Activated T-helper 1 cell treated with anti-CD3 and anti-CD28 coated beads, Interleukin-12 subunit alpha, Interleukin-12 subunit beta, Interleukin-2, Interleukin-4 antibody, amounts not matched to agents 30 ng/mL and 10 ng/mL and 1 ng/mL, durations not matched to agents 14 hours and 24 hours and 36 hours (primary cell): ENCODE data around the gene CSNK2A3. TPM values are rescaled to one million over a fixed set of nuclear protein-coding genes. Genes with fewer than 3 reads are reported as not detected.

Experiments
- DNase-seq: peaks from one replicate; pipeline ENCODE4 v3.0.0; 2021; ENCODE audit warnings: low spot score
- H3K27ac Mint-ChIP-seq: one replicate; pipeline ENCODE4 v1.8.0; 2021; ENCODE audit warnings: mild to moderate bottlenecking, mixed read lengths
- H3K27me3 Mint-ChIP-seq: one replicate; pipeline ENCODE4 v1.8.0; 2022; ENCODE audit warnings: mild to moderate bottlenecking, moderate library complexity, mixed read lengths; ENCODE audit not compliant: insufficient read depth
- H3K36me3 Mint-ChIP-seq: one replicate; pipeline ENCODE4 v1.8.0; 2021; ENCODE audit warnings: low read depth, mixed read lengths
- H3K4me1 Mint-ChIP-seq: one replicate; pipeline ENCODE4 v1.8.0; 2021; ENCODE audit warnings: low read depth, mixed read lengths
- H3K4me3 Mint-ChIP-seq: one replicate; pipeline ENCODE4 v1.8.0; 2021; ENCODE audit warnings: mild to moderate bottlenecking, moderate library complexity, mixed read lengths
- H3K9me3 Mint-ChIP-seq: one replicate; pipeline ENCODE4 v1.8.0; 2021; ENCODE audit warnings: mixed read lengths
- intact Hi-C: fragments of 100-400 bp; cut with micrococcal nuclease; formaldehyde crosslinking; loops from one replicate; pipeline ENCODE4 v1.15.1; 2024
- total RNA-seq: library from RNA; stranded (reverse); gene quantifications from 2 replicates; pipeline ENCODE4 v1.2.3, GENCODE V29; 2022

The CSNK2A3 gene
- total RNA-seq, 1 donor from 2014 or later: 1.2 TPM

- no peaks in the 10 kb centered on the region for H3K9me3 Mint-ChIP-seq
- no peaks in the 10 kb centered on the region for H3K4me1 Mint-ChIP-seq
- no peaks in the 10 kb centered on the region for H3K27me3 Mint-ChIP-seq
- H3K4me3 Mint-ChIP-seq: no peak overlapping the region
- H3K36me3 Mint-ChIP-seq: no peaks in the 10 kb centered on the region
- no peak for DNase-seq
- intact Hi-C loops: no loop called here
- no peak overlapping the region for H3K27ac Mint-ChIP-seq
Measured at GRCh38 chr11:11389238-11389637, 36.2 kb upstream of the CSNK2A3 start.

- intact Hi-C loops: no loop called here
- Mint-ChIP-seq H3K27me3 (peaks cover 2% of the 10 kb centered on the region), H3K9me3 (no peaks in the 10 kb centered on the region)
Measured at GRCh38 chr11:11387622-11388305, 34.7 kb upstream of the CSNK2A3 start.

GRCh38 chr11:11387207-11387606, 34.2 kb upstream of the CSNK2A3 start:
- H3K27ac Mint-ChIP-seq: no peak overlapping the region
- H3K9me3 Mint-ChIP-seq: no peaks in the 10 kb centered on the region
- DNase-seq: no peak
- H3K27me3 Mint-ChIP-seq: peaks cover 2% of the 10 kb centered on the region
- H3K4me3 Mint-ChIP-seq: no peak overlapping the region
- H3K4me1 Mint-ChIP-seq: no peaks in the 10 kb centered on the region
- no peaks in the 10 kb centered on the region for H3K36me3 Mint-ChIP-seq
- intact Hi-C loops: no loop called here

More at GRCh38 chr11:11387622-11388305, 34.7 kb upstream of the CSNK2A3 start:
- Mint-ChIP-seq H3K4me1 (no peaks in the 10 kb centered on the region), H3K36me3 (no peaks in the 10 kb centered on the region), H3K27ac (no peak overlapping the region), H3K4me3 (no peak overlapping the region)
- DNase-seq: no peak

GRCh38 chr11:11384829-11385228, 31.8 kb upstream of the CSNK2A3 start:
- intact Hi-C loops: no loop called here
- H3K36me3 Mint-ChIP-seq: no peaks in the 10 kb centered on the region
- DNase-seq: no peak
- H3K4me3 Mint-ChIP-seq: no peak overlapping the region
- no peaks in the 10 kb centered on the region for H3K9me3 Mint-ChIP-seq
- no peaks in the 10 kb centered on the region for H3K4me1 Mint-ChIP-seq
- H3K27ac Mint-ChIP-seq: no peak overlapping the region
- peaks cover 2% of the 10 kb centered on the region for H3K27me3 Mint-ChIP-seq

GRCh38 chr11:11383995-11384394, 30.9 kb upstream of the CSNK2A3 start:
- Mint-ChIP-seq H3K9me3 (no peaks in the 10 kb centered on the region), H3K36me3 (no peaks in the 10 kb centered on the region), H3K4me1 (no peaks in the 10 kb centered on the region), H3K27me3 (peaks cover 2% of the 10 kb centered on the region), H3K27ac (no peak overlapping the region), H3K4me3 (no peak overlapping the region)
- DNase-seq: no peak
- intact Hi-C loops: no loop called here

- H3K36me3 Mint-ChIP-seq: no peaks in the 10 kb centered on the region
- intact Hi-C loops: no loop called here
- no peaks in the 10 kb centered on the region for H3K4me1 Mint-ChIP-seq
- DNase-seq: no peak
- H3K4me3 Mint-ChIP-seq: no peak overlapping the region
- H3K9me3 Mint-ChIP-seq: no peaks in the 10 kb centered on the region
- H3K27ac Mint-ChIP-seq: no peak overlapping the region
- peaks cover 2% of the 10 kb centered on the region for H3K27me3 Mint-ChIP-seq
Measured at GRCh38 chr11:11382858-11383532, 29.9 kb upstream of the CSNK2A3 start.

GRCh38 chr11:11381471-11382105, 28.5 kb upstream of the CSNK2A3 start:
- Mint-ChIP-seq H3K4me3 (no peak overlapping the region), H3K9me3 (no peaks in the 10 kb centered on the region), H3K4me1 (no peaks in the 10 kb centered on the region), H3K27me3 (peaks cover 2% of the 10 kb centered on the region), H3K36me3 (no peaks in the 10 kb centered on the region), H3K27ac (no peak overlapping the region)
- intact Hi-C loops: no loop called here
- no peak for DNase-seq

GRCh38 chr11:11380883-11381282, 27.8 kb upstream of the CSNK2A3 start:
- H3K27me3 Mint-ChIP-seq: peaks cover 2% of the 10 kb centered on the region
- no peak overlapping the region for H3K27ac Mint-ChIP-seq
- H3K4me1 Mint-ChIP-seq: no peaks in the 10 kb centered on the region
- intact Hi-C loops: no loop called here
- H3K36me3 Mint-ChIP-seq: no peaks in the 10 kb centered on the region
- no peaks in the 10 kb centered on the region for H3K9me3 Mint-ChIP-seq
- no peak overlapping the region for H3K4me3 Mint-ChIP-seq
- no peak for DNase-seq

- no peaks in the 10 kb centered on the region for H3K9me3 Mint-ChIP-seq
- no peak for DNase-seq
- no peaks in the 10 kb centered on the region for H3K4me1 Mint-ChIP-seq
- H3K27me3 Mint-ChIP-seq: peaks cover 2% of the 10 kb centered on the region
- H3K27ac Mint-ChIP-seq: no peak overlapping the region
- no peak overlapping the region for H3K4me3 Mint-ChIP-seq
- intact Hi-C loops: no loop called here
- no peaks in the 10 kb centered on the region for H3K36me3 Mint-ChIP-seq
Measured at GRCh38 chr11:11380340-11380739, 27.3 kb upstream of the CSNK2A3 start.

- no peaks in the 10 kb centered on the region for H3K36me3 Mint-ChIP-seq
- no peak overlapping the region for H3K4me3 Mint-ChIP-seq
- no peak overlapping the region for H3K27ac Mint-ChIP-seq
- DNase-seq: no peak
- intact Hi-C loops: no loop called here
- no peaks in the 10 kb centered on the region for H3K9me3 Mint-ChIP-seq
- peaks cover 2% of the 10 kb centered on the region for H3K27me3 Mint-ChIP-seq
- no peaks in the 10 kb centered on the region for H3K4me1 Mint-ChIP-seq
Measured at GRCh38 chr11:11379661-11380060, 26.6 kb upstream of the CSNK2A3 start.

- no peak overlapping the region for H3K27ac Mint-ChIP-seq
- H3K9me3 Mint-ChIP-seq: no peaks in the 10 kb centered on the region
- H3K27me3 Mint-ChIP-seq: no peaks in the 10 kb centered on the region
- H3K36me3 Mint-ChIP-seq: no peaks in the 10 kb centered on the region
- DNase-seq: no peak
- intact Hi-C loops: no loop called here
- no peak overlapping the region for H3K4me3 Mint-ChIP-seq
- no peaks in the 10 kb centered on the region for H3K4me1 Mint-ChIP-seq
Measured at GRCh38 chr11:11378184-11378940, 25.3 kb upstream of the CSNK2A3 start.

- no peaks in the 10 kb centered on the region for H3K9me3 Mint-ChIP-seq
- no peaks in the 10 kb centered on the region for H3K4me1 Mint-ChIP-seq
- no peaks in the 10 kb centered on the region for H3K27me3 Mint-ChIP-seq
- DNase-seq: no peak
- intact Hi-C loops: no loop called here
- H3K4me3 Mint-ChIP-seq: no peak overlapping the region
- H3K27ac Mint-ChIP-seq: no peak overlapping the region
- no peaks in the 10 kb centered on the region for H3K36me3 Mint-ChIP-seq
Measured at GRCh38 chr11:11374358-11375148, 21.5 kb upstream of the CSNK2A3 start.
